HCT116 (cell line): ENCODE data around the gene MYCBP. TPM values are rescaled to one million over a fixed set of nuclear protein-coding genes. Genes with fewer than 3 reads are reported as not detected.

Experiments
- ATAC-seq: fragments of 200-7000 bp; cut with Tn5 transposase; 2 replicates; pipeline ENCODE4 v1.9.1; 2020; ENCODE audit warnings: mild to moderate bottlenecking, moderate library complexity
- BruUV-seq: library from RNA; stranded (reverse); fragments of 400-500 nt; replicated peaks from 2 replicates; lab custom pipeline; 2021; lab: Mats Ljungman, UMichigan
- CTCF ChIA-PET: fragments of 300-600 bp; sonication (Branson Sonifier 250); formaldehyde crosslinking; loops from one replicate; lab custom pipeline; 2021; ENCODE audit warnings: antibody characterized with exemption; lab: Charles Lee
- POLR2A ChIA-PET: fragments of 300-600, 350-600 bp; sonication (Branson Sonifier 250); formaldehyde crosslinking; loops from one replicate; lab custom pipeline; 2021; ENCODE audit warnings: antibody characterized with exemption; lab: Charles Lee
- RAD21 ChIA-PET, 2 experiments: fragments of 300-600 bp; sonication (Branson Sonifier 250); formaldehyde crosslinking; loops; one replicate each; lab custom pipeline; 2023; ENCODE audit warnings: low total read pairs in 2 of 2; ENCODE audit not compliant: uncharacterized antibody in 2 of 2, unreplicated experiment in 2 of 2, low non-redundant PET in 1 of 2; lab: Charles Lee
- DNase-seq: peaks from one replicate; pipeline ENCODE4 v3.0.0-alpha.2; 2010; ENCODE audit warnings: low read depth, low spot score
- H2AFZ ChIP-seq: fragments of 200-600 bp; shearing (Covaris generic), sonication (generic); 2 replicates; pipeline ENCODE4 v1.6.1; 2017; ENCODE audit warnings: low read depth, mixed run types, mixed read lengths, antibody characterized with exemption, low read length; ENCODE audit not compliant: poor library complexity, severe bottlenecking
- H3K27ac ChIP-seq: 2 replicates; pipeline ENCODE4 v1.5.1; 2012; ENCODE audit warnings: low read depth, low read length
- H3K27me3 ChIP-seq: fragments of 200-600 bp; sonication (generic); 2 replicates; pipeline ENCODE4 v1.6.1; 2016; ENCODE audit warnings: mixed run types, low read length, mixed read lengths; ENCODE audit not compliant: insufficient read depth
- H3K36me3 ChIP-seq, 2 experiments: fragments of 200-500 bp in 1 of 2; fragments of 200-600 bp in 1 of 2; sonication (Bioruptor generic) in 1 of 2; sonication (generic) in 1 of 2; 2 replicates each; pipeline versions ENCODE4 v1.5.1 to v1.6.1; 2014 to 2016; ENCODE audit warnings: low read length in 2 of 2, inconsistent platforms in 1 of 2, mixed read lengths in 1 of 2, mixed run types in 1 of 2; ENCODE audit not compliant: insufficient read depth in 2 of 2, control insufficient read depth in 1 of 2
- H3K4me1 ChIP-seq, 2 experiments: fragments of 200-600 bp in 1 of 2; sonication (generic) in 1 of 2; 2 replicates each; pipeline versions ENCODE4 v1.5.1 to v1.6.1; 2012 to 2017; ENCODE audit warnings: low read length in 2 of 2, inconsistent platforms in 1 of 2, mild to moderate bottlenecking in 1 of 2, mixed read lengths in 1 of 2, mixed run types in 1 of 2, moderate library complexity in 1 of 2; ENCODE audit not compliant: insufficient read depth in 2 of 2, control insufficient read depth in 1 of 2
- H3K4me2 ChIP-seq: fragments of 200-600 bp; sonication (generic); 2 replicates; pipeline ENCODE4 v1.6.1; 2017; ENCODE audit warnings: mixed run types, low read length, mixed read lengths
- H3K4me3 ChIP-seq, 2 experiments: fragments of 200-600 bp in 1 of 2; sonication (generic) in 1 of 2; replicated peaks in 1 of 2; 2 replicates each; pipeline ENCODE4 v1.5.1; 2011 to 2016; ENCODE audit warnings: low read length in 2 of 2, control low read depth in 1 of 2, low read depth in 1 of 2, mild to moderate bottlenecking in 1 of 2, mixed read lengths in 1 of 2, mixed run types in 1 of 2
- H3K79me2 ChIP-seq: fragments of 200-600 bp; sonication (generic); 2 replicates; pipeline ENCODE4 v1.6.1; 2017; ENCODE audit warnings: mild to moderate bottlenecking, mixed run types, low read length, moderate library complexity, mixed read lengths; ENCODE audit not compliant: insufficient read depth
- H3K9ac ChIP-seq: fragments of 200-600 bp; sonication (generic); 2 replicates; pipeline ENCODE4 v1.6.1; 2016; ENCODE audit warnings: low read length, mixed read lengths
- H3K9me2 ChIP-seq: fragments of 200-600 bp; sonication (generic), shearing (Covaris generic); 2 replicates; pipeline ENCODE4 v1.6.1; 2017; ENCODE audit warnings: mixed run types, mild to moderate bottlenecking, moderate library complexity; ENCODE audit not compliant: insufficient read depth
- H3K9me3 ChIP-seq, 2 experiments: fragments of 200-500 bp in 1 of 2; fragments of 200-600 bp in 1 of 2; sonication (Bioruptor generic) in 1 of 2; sonication (generic) in 1 of 2; 2 replicates each; pipeline ENCODE4 v1.6.1; 2014 to 2017; ENCODE audit warnings: low read length in 2 of 2, mixed read lengths in 2 of 2, inconsistent platforms in 1 of 2, low read depth in 1 of 2, mild to moderate bottlenecking in 1 of 2, mixed run types in 1 of 2, moderate library complexity in 1 of 2; ENCODE audit not compliant: control insufficient read depth in 1 of 2, insufficient read depth in 1 of 2
- H4K20me1 ChIP-seq: fragments of 200-600 bp; sonication (generic), shearing (Covaris generic); 2 replicates; pipeline ENCODE4 v1.6.1; 2017; ENCODE audit warnings: mixed run types, mild to moderate bottlenecking, moderate library complexity; ENCODE audit not compliant: insufficient read depth
- CBX3 ChIP-seq: IDR thresholded peaks from 2 replicates; pipeline ENCODE4 v1.6.1; 2012; ENCODE audit warnings: low read depth
- CEBPB ChIP-seq: IDR thresholded peaks from 2 replicates; pipeline ENCODE4 v1.6.1; 2012; ENCODE audit warnings: low read depth
- EGR1 ChIP-seq: IDR thresholded peaks from 2 replicates; pipeline ENCODE4 v1.6.1; 2012; ENCODE audit warnings: low read depth
- EZH2 ChIP-seq: fragments of 200-600 bp; sonication (generic); IDR thresholded peaks from 2 replicates; pipeline ENCODE4 v1.6.1; 2017; ENCODE audit warnings: antibody characterized with exemption, mixed run types
- EZH2phosphoT487 ChIP-seq: fragments of 200-600 bp; IDR thresholded peaks from 2 replicates; pipeline ENCODE4 v1.6.1; 2018; ENCODE audit warnings: antibody characterized with exemption, borderline replicate concordance
- FOSL1 ChIP-seq: IDR thresholded peaks from 2 replicates; pipeline ENCODE4 v1.6.1; 2012; ENCODE audit warnings: low read depth
- JUND ChIP-seq: IDR thresholded peaks from 2 replicates; pipeline ENCODE4 v1.6.1; 2012
- POLR2A ChIP-seq: IDR thresholded peaks from 2 replicates; pipeline ENCODE4 v1.7.0; 2011; ENCODE audit warnings: borderline replicate concordance; ENCODE audit not compliant: insufficient read depth, insufficient read length; ENCODE audit errors: extremely low read depth
- SIN3A ChIP-seq: IDR thresholded peaks from 2 replicates; pipeline ENCODE4 v1.6.1; 2012; ENCODE audit warnings: low read depth
- SP1 ChIP-seq: IDR thresholded peaks from 2 replicates; pipeline ENCODE4 v1.6.1; 2012; ENCODE audit warnings: low read depth
- SRF ChIP-seq: IDR thresholded peaks from 2 replicates; pipeline ENCODE4 v1.6.1; 2012; ENCODE audit warnings: low read depth
- YY1 ChIP-seq: IDR thresholded peaks from 2 replicates; pipeline ENCODE4 v1.6.1; 2011; ENCODE audit warnings: low read length, low read depth, moderate library complexity, mild to moderate bottlenecking; ENCODE audit not compliant: insufficient replicate concordance; ENCODE audit errors: extremely low read depth
- ZNF274 ChIP-seq: fragments of 200-500 bp; sonication (Bioruptor generic); IDR thresholded peaks from 2 replicates; pipeline ENCODE4 v1.6.1; 2014; ENCODE audit warnings: mild to moderate bottlenecking, low read depth, low read length, inconsistent platforms
- intact Hi-C: fragments of 100-400 bp; cut with micrococcal nuclease; formaldehyde crosslinking; loops from 2 replicates; pipeline ENCODE4 v1.10.0; 2022
- total RNA-seq: library from RNA; stranded (reverse); gene quantifications from one replicate; pipeline ENCODE4 v1.2.1, GENCODE V29; 2021; ENCODE audit not compliant: unreplicated experiment
- TF ChIP-seq, protein P1 (sequence below): IDR thresholded peaks from 2 replicates; pipeline ENCODE4 v1.6.1; 2012
- TF ChIP-seq, protein P2 (sequence below): IDR thresholded peaks from 2 replicates; pipeline ENCODE4 v1.6.1; 2012
- TF ChIP-seq, protein P3 (sequence below): IDR thresholded peaks from 2 replicates; pipeline ENCODE4 v1.6.1; 2011; ENCODE audit warnings: mild to moderate bottlenecking, low read length, moderate library complexity; ENCODE audit not compliant: insufficient replicate concordance; ENCODE audit errors: extremely low read depth

The MYCBP gene
- total RNA-seq, 1 experiment from 2014 or later: 40.2 TPM

DNA sequence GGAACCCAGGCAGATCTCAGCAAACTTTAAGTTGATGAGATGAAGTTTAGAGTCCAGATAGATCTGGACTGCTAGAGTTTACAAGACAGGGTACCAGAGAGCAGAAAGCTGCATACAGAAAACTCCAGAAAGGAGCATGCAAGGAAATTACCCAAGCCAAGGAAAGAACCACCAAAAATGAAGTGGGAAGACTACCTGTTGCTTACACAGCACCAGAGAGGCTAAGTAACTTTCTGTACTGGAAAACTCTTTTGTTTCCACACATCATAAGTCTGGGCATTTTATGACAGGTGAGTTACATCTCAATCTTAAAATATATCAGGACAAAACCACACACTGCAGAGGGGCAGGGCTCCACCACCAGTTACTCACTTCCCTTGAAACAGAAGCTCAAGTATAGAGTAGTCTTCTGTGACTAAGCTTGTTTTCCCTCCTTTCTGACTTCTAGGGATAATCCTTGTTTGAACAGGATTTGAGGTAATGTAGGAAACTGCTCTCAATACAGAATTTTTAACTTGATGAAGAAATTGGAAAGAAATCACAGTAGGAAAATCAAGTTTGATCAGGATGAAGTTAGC, 25.6 kb upstream of the MYCBP start (continued):
- TF ChIP-seq EZH2: no peak
- TF ChIP-seq, protein P1, sequence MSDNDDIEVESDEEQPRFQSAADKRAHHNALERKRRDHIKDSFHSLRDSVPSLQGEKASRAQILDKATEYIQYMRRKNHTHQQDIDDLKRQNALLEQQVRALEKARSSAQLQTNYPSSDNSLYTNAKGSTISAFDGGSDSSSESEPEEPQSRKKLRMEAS: no peak
- no peak for TF ChIP-seq CEBPB
- no peak for TF ChIP-seq SP1

DNA sequence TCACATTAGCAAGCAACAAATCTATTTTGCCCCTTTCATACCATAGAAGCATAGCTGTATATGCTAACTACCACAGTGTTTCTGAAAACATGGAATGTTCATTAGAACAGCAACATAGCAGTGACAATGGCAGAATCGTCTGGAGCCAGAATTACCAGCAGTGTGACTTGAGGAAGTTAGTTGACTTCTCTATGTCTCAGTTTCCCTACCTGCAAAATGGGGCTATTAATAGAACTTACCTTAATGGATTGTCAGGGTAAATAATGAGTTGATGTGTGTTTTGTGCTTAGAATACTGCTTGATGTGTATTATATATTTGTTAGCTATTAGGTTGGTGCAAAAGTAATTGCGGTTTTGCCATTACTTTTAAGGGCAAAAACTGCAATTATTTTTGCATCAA, 23.0 kb upstream of the MYCBP start:
- intact Hi-C loops: no loop called here
- ChIA-PET POLR2A (no interaction called here), RAD21 (no interaction called here), CTCF (no interaction called here)
- no peaks in the 10 kb centered on the region for H4K20me1 ChIP-seq
- no peak for ATAC-seq
- no peak overlapping the region for H3K27ac ChIP-seq
- no peak overlapping the region for H3K9ac ChIP-seq
- no peaks in the 10 kb centered on the region for H3K9me2 ChIP-seq
- no peaks in the 10 kb centered on the region for H3K27me3 ChIP-seq
- no peaks in the 10 kb centered on the region for H3K4me1 ChIP-seq
- no peak overlapping the region for H3K4me3 ChIP-seq
- no peak overlapping the region for H3K4me2 ChIP-seq
- no peaks in the 10 kb centered on the region for H3K36me3 ChIP-seq
- H3K79me2 ChIP-seq: no peaks in the 10 kb centered on the region
- no peaks in the 10 kb centered on the region for H3K9me3 ChIP-seq
- no peak for TF ChIP-seq EGR1
- TF ChIP-seq CEBPB: no peak
- TF ChIP-seq JUND: no peak
- TF ChIP-seq, protein P2, sequence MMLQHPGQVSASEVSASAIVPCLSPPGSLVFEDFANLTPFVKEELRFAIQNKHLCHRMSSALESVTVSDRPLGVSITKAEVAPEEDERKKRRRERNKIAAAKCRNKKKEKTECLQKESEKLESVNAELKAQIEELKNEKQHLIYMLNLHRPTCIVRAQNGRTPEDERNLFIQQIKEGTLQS: no peak
- TF ChIP-seq EZH2: no peak
- TF ChIP-seq, protein P3, sequence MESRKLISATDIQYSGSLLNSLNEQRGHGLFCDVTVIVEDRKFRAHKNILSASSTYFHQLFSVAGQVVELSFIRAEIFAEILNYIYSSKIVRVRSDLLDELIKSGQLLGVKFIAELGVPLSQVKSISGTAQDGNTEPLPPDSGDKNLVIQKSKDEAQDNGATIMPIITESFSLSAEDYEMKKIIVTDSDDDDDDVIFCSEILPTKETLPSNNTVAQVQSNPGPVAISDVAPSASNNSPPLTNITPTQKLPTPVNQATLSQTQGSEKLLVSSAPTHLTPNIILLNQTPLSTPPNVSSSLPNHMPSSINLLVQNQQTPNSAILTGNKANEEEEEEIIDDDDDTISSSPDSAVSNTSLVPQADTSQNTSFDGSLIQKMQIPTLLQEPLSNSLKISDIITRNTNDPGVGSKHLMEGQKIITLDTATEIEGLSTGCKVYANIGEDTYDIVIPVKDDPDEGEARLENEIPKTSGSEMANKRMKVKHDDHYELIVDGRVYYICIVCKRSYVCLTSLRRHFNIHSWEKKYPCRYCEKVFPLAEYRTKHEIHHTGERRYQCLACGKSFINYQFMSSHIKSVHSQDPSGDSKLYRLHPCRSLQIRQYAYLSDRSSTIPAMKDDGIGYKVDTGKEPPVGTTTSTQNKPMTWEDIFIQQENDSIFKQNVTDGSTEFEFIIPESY: no peak
- TF ChIP-seq ZNF274: no peak
- no peak for TF ChIP-seq SIN3A
- TF ChIP-seq EZH2phosphoT487: no peak
- TF ChIP-seq, protein P1: no peak
- TF ChIP-seq FOSL1: no peak
- no peak for TF ChIP-seq YY1
- TF ChIP-seq CBX3: no peak
- TF ChIP-seq SRF: no peak
- TF ChIP-seq POLR2A: no peak
- no peak for DNase-seq
- BruUV-seq: no TSS peak
- H2AFZ ChIP-seq: no peak overlapping the region
